GM18867 (cell line): ENCODE data around the gene ZSCAN20.

Experiments
- ATAC-seq: cut with Tn5 transposase; IDR thresholded peaks from one replicate; pipeline ENCODE4 v1.9.1; 2021; ENCODE audit warnings: mild to moderate bottlenecking, moderate library complexity; ENCODE audit not compliant: unreplicated experiment

The ZSCAN20 gene

GRCh38 chr1:33527934-33528333 is 55.5 kb downstream of the ZSCAN20 start:
- ATAC-seq: no peak

DNA sequence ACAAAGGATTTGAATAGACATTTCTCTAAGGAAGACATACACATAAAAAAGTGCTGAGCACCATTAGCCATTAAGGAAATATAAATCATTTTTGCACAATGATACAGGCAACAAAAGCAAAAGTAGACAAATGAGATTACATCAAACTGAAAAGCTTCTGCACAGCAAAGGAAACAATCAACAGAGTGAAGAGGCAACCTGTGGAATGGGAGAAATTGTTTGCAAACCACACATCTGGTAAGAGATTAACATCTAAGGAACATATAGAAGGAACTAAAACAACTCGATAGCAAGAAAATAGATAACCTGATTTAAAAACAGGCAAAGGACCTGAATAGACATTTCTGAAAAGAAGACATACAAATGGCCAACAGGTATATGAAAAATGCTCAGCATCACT is 57.5 kb downstream of the ZSCAN20 start:
- ATAC-seq: no peak

GRCh38 chr1:33532250-33532649 is 59.8 kb downstream of the ZSCAN20 start:
- no peak for ATAC-seq

- ATAC-seq: no peak
These were observed 60.5 kb downstream of the ZSCAN20 start for GRCh38 chr1:33532936-33533335.

GRCh38 chr1:33535334-33535733 is 62.9 kb downstream of the ZSCAN20 start:
- ATAC-seq: no peak

GRCh38 chr1:33537885-33538284 is 65.4 kb downstream of the ZSCAN20 start:
- ATAC-seq: no peak

- no peak for ATAC-seq
These were observed 69.5 kb downstream of the ZSCAN20 start for GRCh38 chr1:33541966-33542365.
